DND-41 (cell line): ENCODE results near the gene LSMEM2.

Source experiments
- ATAC-seq: fragments of 200-7000 bp; cut with Tn5 transposase; 3 replicates; pipeline ENCODE4 v1.9.1; 2021; ENCODE audit warnings: low read depth; ENCODE audit not compliant: insufficient read depth
- DNase-seq: peaks from one replicate; pipeline ENCODE4 v3.0.0-alpha.2; 2020
- H2AFZ ChIP-seq: 2 replicates; pipeline ENCODE4 v1.6.0; 2012; ENCODE audit warnings: low read depth, low read length
- H3K27ac ChIP-seq: 2 replicates; pipeline ENCODE4 v1.5.1; 2012; ENCODE audit warnings: low read length, inconsistent platforms
- H3K27me3 ChIP-seq: fragments of 200-600 bp; sonication (generic); 2 replicates; pipeline ENCODE4 v1.6.0; 2012; ENCODE audit warnings: low read length, mild to moderate bottlenecking, inconsistent platforms; ENCODE audit not compliant: insufficient read depth, poor library complexity
- H3K36me3 ChIP-seq: 2 replicates; pipeline ENCODE4 v1.5.1; 2012; ENCODE audit warnings: low read length, inconsistent platforms; ENCODE audit not compliant: insufficient read depth
- H3K4me1 ChIP-seq: 2 replicates; pipeline ENCODE4 v1.5.1; 2012; ENCODE audit warnings: mild to moderate bottlenecking, low read length; ENCODE audit not compliant: insufficient read depth
- H3K4me2 ChIP-seq: 2 replicates; pipeline ENCODE4 v1.6.0; 2012; ENCODE audit warnings: mild to moderate bottlenecking, moderate library complexity, low read length, inconsistent platforms; ENCODE audit not compliant: insufficient read depth
- H3K4me3 ChIP-seq, 2 experiments: fragments of 200-600 bp in 1 of 2; shearing (Covaris generic) in 1 of 2; 2 replicates each; pipeline ENCODE4 v1.5.1; 2012 to 2016; ENCODE audit warnings: inconsistent platforms in 2 of 2, low read length in 2 of 2, mild to moderate bottlenecking in 2 of 2, low read depth in 1 of 2, moderate library complexity in 1 of 2
- H3K79me2 ChIP-seq: 2 replicates; pipeline ENCODE4 v1.6.0; 2012; ENCODE audit warnings: low read length, inconsistent platforms; ENCODE audit not compliant: insufficient read depth
- H3K9ac ChIP-seq: 2 replicates; pipeline ENCODE4 v1.6.0; 2012; ENCODE audit warnings: low read depth, mild to moderate bottlenecking, inconsistent platforms, low read length, moderate library complexity
- H3K9me3 ChIP-seq: 2 replicates; pipeline ENCODE4 v1.5.1; 2012; ENCODE audit warnings: low read length, moderate library complexity, mild to moderate bottlenecking, inconsistent platforms; ENCODE audit not compliant: insufficient read depth, severe bottlenecking
- H4K20me1 ChIP-seq: 2 replicates; pipeline ENCODE4 v1.6.0; 2012; ENCODE audit warnings: low read length; ENCODE audit not compliant: insufficient read depth
- EZH2 ChIP-seq: IDR thresholded peaks from 3 replicates; pipeline ENCODE4 v1.6.1; 2012; ENCODE audit warnings: borderline replicate concordance, low read depth, mild to moderate bottlenecking, moderate library complexity, low read length, inconsistent platforms; ENCODE audit not compliant: severe bottlenecking
- TF ChIP-seq, protein P1 (sequence below): IDR thresholded peaks from 2 replicates; pipeline ENCODE4 v1.5.1; 2012; ENCODE audit warnings: borderline replicate concordance, low read length, moderate library complexity, mild to moderate bottlenecking; ENCODE audit not compliant: poor library complexity, severe bottlenecking; ENCODE audit errors: extremely low read depth

Gene LSMEM2

DNA sequence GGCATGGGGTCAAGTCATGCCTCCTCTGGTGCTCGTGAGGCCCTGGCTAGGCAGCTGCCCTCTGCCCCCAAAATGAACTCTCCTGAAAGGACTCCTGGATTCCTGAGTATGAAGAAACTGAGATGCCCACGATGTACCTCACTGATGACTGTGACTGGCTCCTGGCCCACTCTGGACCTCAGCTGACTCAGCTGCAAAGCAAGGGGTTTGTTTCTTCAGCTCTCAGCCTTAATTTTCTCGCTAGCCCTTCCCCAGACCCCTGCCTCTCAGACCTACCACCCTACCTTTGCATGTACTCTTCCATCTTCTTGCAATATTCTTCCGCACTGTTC lies 48.1 kb upstream of the LSMEM2 start:
- Histone ChIP-seq H3K4me3 (no peak overlapping the region), H3K4me2 (no peak overlapping the region), H3K4me1 (peaks cover 40% of the 10 kb centered on the region), H2AFZ (no peak overlapping the region), H4K20me1 (no peaks in the 10 kb centered on the region), H3K27me3 (no peaks in the 10 kb centered on the region), H3K79me2 (peaks cover 12% of the 10 kb centered on the region), H3K9me3 (no peaks in the 10 kb centered on the region), H3K36me3 (no peaks in the 10 kb centered on the region; the same call in 1 of the 2 replicates), H3K9ac (no peak overlapping the region), H3K27ac (no peak overlapping the region)
- DNase-seq (no peak), ATAC-seq (no peak)
- TF ChIP-seq, protein P1, sequence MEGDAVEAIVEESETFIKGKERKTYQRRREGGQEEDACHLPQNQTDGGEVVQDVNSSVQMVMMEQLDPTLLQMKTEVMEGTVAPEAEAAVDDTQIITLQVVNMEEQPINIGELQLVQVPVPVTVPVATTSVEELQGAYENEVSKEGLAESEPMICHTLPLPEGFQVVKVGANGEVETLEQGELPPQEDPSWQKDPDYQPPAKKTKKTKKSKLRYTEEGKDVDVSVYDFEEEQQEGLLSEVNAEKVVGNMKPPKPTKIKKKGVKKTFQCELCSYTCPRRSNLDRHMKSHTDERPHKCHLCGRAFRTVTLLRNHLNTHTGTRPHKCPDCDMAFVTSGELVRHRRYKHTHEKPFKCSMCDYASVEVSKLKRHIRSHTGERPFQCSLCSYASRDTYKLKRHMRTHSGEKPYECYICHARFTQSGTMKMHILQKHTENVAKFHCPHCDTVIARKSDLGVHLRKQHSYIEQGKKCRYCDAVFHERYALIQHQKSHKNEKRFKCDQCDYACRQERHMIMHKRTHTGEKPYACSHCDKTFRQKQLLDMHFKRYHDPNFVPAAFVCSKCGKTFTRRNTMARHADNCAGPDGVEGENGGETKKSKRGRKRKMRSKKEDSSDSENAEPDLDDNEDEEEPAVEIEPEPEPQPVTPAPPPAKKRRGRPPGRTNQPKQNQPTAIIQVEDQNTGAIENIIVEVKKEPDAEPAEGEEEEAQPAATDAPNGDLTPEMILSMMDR: no peak
- TF ChIP-seq EZH2: no peak

GRCh38 chr3:50231581-50231980 lies 47.3 kb upstream of the LSMEM2 start:
- no peak overlapping the region for H3K27ac ChIP-seq
- no peaks in the 10 kb centered on the region for H3K27me3 ChIP-seq
- H2AFZ ChIP-seq: no peak overlapping the region
- peaks cover 31% of the 10 kb centered on the region for H3K4me1 ChIP-seq
- H3K4me3 ChIP-seq: no peak overlapping the region
- ATAC-seq (no peak), DNase-seq (no peak)
- no peak for TF ChIP-seq EZH2
- TF ChIP-seq, protein P1: no peak
- H3K79me2 ChIP-seq: peaks cover 19% of the 10 kb centered on the region
- H3K9ac ChIP-seq: no peak overlapping the region
- no peaks in the 10 kb centered on the region for H3K9me3 ChIP-seq
- H4K20me1 ChIP-seq: peaks cover 4% of the 10 kb centered on the region; the same call in 1 of the 2 replicates
- no peak overlapping the region for H3K4me2 ChIP-seq
- H3K36me3 ChIP-seq: no peaks in the 10 kb centered on the region; the same call in 1 of the 2 replicates

- Histone ChIP-seq H3K27me3 (no peaks in the 10 kb centered on the region), H3K4me3 (no peak overlapping the region), H3K4me2 (no peak overlapping the region), H3K9me3 (no peaks in the 10 kb centered on the region), H3K9ac (no peak overlapping the region), H3K27ac (no peak overlapping the region), H4K20me1 (peaks cover 11% of the 10 kb centered on the region; the same call in 1 of the 2 replicates), H3K36me3 (no peaks in the 10 kb centered on the region; the same call in 1 of the 2 replicates), H3K79me2 (peaks cover 26% of the 10 kb centered on the region), H3K4me1 (peaks cover 24% of the 10 kb centered on the region), H2AFZ (no peak overlapping the region)
- TF ChIP-seq, protein P1: no peak
- no peak for TF ChIP-seq EZH2
- no peak for DNase-seq
- ATAC-seq: no peak
These were observed 46.6 kb upstream of the LSMEM2 start for GRCh38 chr3:50232303-50232702.

DNA sequence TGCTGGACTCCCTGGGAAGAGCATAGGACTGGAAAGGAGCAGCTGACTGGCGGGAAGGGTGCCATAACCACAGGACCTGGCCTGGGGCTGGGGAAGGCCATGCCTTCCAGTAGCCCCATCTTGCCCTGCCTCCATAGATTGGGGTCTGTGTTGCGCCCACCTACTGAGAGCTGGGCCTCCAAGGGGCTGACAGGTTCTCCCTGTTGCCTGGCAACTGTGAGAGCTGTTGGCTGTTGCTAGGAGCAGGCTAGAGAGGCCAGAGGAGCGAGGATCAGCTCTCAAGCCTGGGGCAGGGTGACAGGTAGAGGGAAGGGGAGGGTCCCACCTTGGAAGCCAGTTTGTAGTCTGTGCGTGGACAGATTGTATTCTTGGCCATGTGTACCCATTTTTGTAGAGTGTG lies 45.7 kb upstream of the LSMEM2 start:
- H3K4me2 ChIP-seq: no peak overlapping the region
- H3K36me3 ChIP-seq: peaks cover 2% of the 10 kb centered on the region; the same call in 1 of the 2 replicates
- H3K79me2 ChIP-seq: peaks cover 29% of the 10 kb centered on the region
- no peak overlapping the region for H2AFZ ChIP-seq
- H3K4me3 ChIP-seq: no peak overlapping the region
- no peaks in the 10 kb centered on the region for H3K27me3 ChIP-seq
- no peak overlapping the region for H3K9ac ChIP-seq
- no peak for DNase-seq
- H3K4me1 ChIP-seq: peaks cover 21% of the 10 kb centered on the region
- ATAC-seq: no peak
- H3K9me3 ChIP-seq: no peaks in the 10 kb centered on the region
- TF ChIP-seq, protein P1: no peak
- no peak for TF ChIP-seq EZH2
- H4K20me1 ChIP-seq: peaks cover 13% of the 10 kb centered on the region
- H3K27ac ChIP-seq: no peak overlapping the region
